ENCODE measurements around the gene CSTPP1.

The CSTPP1 gene

DNA sequence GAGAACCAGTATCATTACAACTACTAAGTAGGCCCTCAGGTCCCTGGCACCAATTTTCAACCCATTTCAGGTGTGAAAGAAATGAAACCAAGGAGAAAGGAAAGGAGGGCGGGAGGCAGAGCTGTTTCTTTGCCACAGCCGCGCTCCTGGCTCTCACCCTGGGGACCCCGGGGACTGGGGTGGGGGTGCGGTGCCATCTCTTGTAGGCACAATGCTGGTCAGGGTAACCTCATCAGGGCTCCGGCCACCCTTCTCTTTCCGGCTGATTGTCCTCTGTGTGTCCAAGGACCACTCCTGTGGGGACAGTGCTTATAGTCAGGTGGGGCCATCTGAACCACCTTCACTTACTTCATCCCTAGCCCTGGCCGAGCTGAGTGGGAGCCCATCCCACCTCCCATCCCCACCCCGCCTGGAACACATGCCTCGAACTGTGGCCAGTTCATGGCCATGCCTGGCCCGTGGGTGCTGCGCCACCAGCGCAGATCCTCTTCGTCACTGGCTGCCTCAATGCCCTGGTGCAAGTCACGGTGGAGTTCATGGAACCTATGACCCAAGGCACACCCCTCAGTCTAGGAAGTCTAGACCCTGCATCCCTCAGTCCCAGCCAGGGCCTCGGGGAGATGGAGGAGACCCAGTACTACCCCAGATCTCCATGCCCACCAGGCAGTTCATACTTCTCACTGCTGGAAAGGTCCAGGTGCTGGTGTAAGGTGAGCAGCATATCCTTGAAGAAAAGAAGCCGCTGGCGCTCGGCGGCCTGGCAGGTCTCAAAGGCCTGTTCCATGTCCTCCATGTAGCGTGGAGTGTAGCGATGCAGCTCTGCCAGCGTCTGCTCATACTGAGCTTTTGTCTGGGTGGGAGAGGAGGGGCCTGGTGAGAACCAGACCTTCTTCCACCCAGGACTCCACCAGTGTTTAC, 242.4 kb downstream of the CSTPP1 start:
- DNase-seq (ENCODE audit: low read depth), result no peak
- no peak for TF ChIP-seq CTCF (conservative IDR thresholded peaks at IDR 0.05; ENCODE audit: low read length)
- no peak overlapping the region for H3K4me3 ChIP-seq (ENCODE audit: low read length)

- peak; percentile 44 for DNase-seq (ENCODE audit: low read depth)
- peak; percentile 66 for TF ChIP-seq CTCF (conservative IDR thresholded peaks at IDR 0.05; ENCODE audit: low read length)
- no peak overlapping the region for H3K4me3 ChIP-seq (ENCODE audit: low read length)
Measured at GRCh38 chr11:47179655-47179991, 243.1 kb downstream of the CSTPP1 start.

- H3K4me3 ChIP-seq (ENCODE audit: low read length), result no peak overlapping the region
- no peak for TF ChIP-seq CTCF (conservative IDR thresholded peaks at IDR 0.05; ENCODE audit: low read length)
- no peak for DNase-seq (ENCODE audit: low read depth)
Measured at GRCh38 chr11:47180006-47180787, 243.6 kb downstream of the CSTPP1 start.

- H3K4me3 ChIP-seq (ENCODE audit: low read length), result no peak overlapping the region
- DNase-seq (ENCODE audit: low read depth), result no peak
- TF ChIP-seq CTCF (conservative IDR thresholded peaks at IDR 0.05; ENCODE audit: low read length), result no peak
Measured at GRCh38 chr11:47181271-47181670, 244.7 kb downstream of the CSTPP1 start.

DNA sequence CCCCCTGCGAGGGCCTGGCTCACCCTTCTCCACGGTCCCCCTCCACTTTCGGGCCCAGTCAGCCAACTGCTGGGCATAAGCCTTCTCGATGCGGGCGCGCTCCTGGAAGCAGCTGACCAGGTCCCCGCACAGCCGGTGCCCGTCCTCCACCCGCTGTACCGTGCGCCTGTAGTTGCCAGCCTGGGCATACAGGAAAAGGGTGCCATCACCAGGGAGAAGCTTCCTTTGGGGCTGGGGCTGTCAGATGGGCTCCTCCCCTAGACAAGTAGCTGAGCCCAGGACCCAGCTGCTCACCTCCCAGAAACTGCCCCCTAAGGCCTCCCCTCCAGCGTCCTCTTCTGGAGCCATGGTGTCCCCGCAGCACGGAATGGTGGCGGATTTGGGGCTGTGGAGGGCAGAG, 245.8 kb downstream of the CSTPP1 start:
- TF ChIP-seq CTCF (conservative IDR thresholded peaks at IDR 0.05; ENCODE audit: low read length), result no peak
- no peak overlapping the region for H3K4me3 ChIP-seq (ENCODE audit: low read length)
- DNase-seq (ENCODE audit: low read depth), result no peak

- DNase-seq (ENCODE audit: low read depth), result no peak
- H3K4me3 ChIP-seq (ENCODE audit: low read length), result no peak overlapping the region
- no peak for TF ChIP-seq CTCF (conservative IDR thresholded peaks at IDR 0.05; ENCODE audit: low read length)
Measured at GRCh38 chr11:47183031-47183856, 246.7 kb downstream of the CSTPP1 start.

Measured in AG10803 (cell line).